Measurements from ENCODE around the gene RAB11FIP3.

DNA sequence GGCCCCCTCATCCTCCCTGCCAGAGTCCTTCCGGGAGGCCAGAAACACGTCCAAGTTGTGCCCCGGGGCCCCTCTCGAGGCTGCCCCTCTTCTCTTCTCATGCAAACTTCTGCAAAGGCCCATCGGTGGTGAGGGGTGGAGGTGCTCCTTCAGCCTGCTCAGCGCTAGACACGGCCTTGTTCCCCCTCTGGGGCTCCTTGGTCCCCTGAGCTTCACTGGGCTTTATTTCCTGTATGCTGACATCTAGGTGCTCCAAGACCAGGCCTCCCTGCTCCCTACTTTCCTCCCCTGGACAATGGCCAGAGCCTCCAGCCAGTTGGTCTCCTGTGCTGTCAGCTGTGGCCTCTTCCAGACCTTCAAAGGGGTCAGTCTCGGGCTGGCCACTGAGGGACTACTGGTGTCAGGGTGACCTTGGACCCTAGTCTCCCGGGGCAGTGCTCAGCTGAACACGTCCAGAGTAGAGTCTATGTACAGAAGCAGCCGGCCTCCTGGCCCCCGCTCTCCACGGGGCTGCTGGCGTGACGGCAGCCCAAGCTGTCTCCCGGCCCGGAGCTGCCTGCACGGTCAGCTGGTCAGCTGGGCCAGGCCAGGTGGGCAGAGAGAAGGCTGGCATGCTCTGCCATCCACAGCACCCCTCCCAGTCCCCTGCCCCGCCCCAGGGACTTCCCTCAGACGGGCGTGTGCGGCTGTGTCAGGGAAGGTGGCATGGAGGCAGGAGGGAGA lies 133.0 kb downstream of the RAB11FIP3 start:
- TF ChIP-seq, protein P1, sequence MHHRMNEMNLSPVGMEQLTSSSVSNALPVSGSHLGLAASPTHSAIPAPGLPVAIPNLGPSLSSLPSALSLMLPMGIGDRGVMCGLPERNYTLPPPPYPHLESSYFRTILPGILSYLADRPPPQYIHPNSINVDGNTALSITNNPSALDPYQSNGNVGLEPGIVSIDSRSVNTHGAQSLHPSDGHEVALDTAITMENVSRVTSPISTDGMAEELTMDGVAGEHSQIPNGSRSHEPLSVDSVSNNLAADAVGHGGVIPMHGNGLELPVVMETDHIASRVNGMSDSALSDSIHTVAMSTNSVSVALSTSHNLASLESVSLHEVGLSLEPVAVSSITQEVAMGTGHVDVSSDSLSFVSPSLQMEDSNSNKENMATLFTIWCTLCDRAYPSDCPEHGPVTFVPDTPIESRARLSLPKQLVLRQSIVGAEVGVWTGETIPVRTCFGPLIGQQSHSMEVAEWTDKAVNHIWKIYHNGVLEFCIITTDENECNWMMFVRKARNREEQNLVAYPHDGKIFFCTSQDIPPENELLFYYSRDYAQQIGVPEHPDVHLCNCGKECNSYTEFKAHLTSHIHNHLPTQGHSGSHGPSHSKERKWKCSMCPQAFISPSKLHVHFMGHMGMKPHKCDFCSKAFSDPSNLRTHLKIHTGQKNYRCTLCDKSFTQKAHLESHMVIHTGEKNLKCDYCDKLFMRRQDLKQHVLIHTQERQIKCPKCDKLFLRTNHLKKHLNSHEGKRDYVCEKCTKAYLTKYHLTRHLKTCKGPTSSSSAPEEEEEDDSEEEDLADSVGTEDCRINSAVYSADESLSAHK (CRISPR knock-in tag; IDR thresholded peaks at IDR 0.05; ENCODE audit: borderline replicate concordance): no peak
- TF ChIP-seq ZNF20 (CRISPR knock-in tag; IDR thresholded peaks at IDR 0.05) (no peak), ZNF333 (CRISPR knock-in tag; IDR thresholded peaks at IDR 0.05; ENCODE audit: borderline replicate concordance) (no peak), GZF1 (CRISPR knock-in tag; IDR thresholded peaks at IDR 0.05) (peak; percentile 66; the same call in 1 of the 2 replicates), POLR2AphosphoS5 (IDR thresholded peaks at IDR 0.05; ENCODE audit: low read depth, low read length) (0 out of 2 replicates have a peak, but pooled peaks have one; percentile 28), ZSCAN22 (CRISPR knock-in tag; IDR thresholded peaks at IDR 0.05) (no peak), KAT7 (CRISPR knock-in tag; IDR thresholded peaks at IDR 0.05; ENCODE audit: borderline replicate concordance) (no peak), HDAC2 (CRISPR knock-in tag; IDR thresholded peaks at IDR 0.05) (peak; percentile 91), BRD4 (CRISPR knock-in tag; IDR thresholded peaks at IDR 0.05) (no peak), SRF (IDR thresholded peaks at IDR 0.05; ENCODE audit: low read depth, low read length) (no peak)
- TF ChIP-seq, protein P2, sequence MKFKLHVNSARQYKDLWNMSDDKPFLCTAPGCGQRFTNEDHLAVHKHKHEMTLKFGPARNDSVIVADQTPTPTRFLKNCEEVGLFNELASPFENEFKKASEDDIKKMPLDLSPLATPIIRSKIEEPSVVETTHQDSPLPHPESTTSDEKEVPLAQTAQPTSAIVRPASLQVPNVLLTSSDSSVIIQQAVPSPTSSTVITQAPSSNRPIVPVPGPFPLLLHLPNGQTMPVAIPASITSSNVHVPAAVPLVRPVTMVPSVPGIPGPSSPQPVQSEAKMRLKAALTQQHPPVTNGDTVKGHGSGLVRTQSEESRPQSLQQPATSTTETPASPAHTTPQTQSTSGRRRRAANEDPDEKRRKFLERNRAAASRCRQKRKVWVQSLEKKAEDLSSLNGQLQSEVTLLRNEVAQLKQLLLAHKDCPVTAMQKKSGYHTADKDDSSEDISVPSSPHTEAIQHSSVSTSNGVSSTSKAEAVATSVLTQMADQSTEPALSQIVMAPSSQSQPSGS (CRISPR knock-in tag; IDR thresholded peaks at IDR 0.05): peak; percentile 49; the same call in 1 of the 2 replicates
- TF ChIP-seq, protein P3, sequence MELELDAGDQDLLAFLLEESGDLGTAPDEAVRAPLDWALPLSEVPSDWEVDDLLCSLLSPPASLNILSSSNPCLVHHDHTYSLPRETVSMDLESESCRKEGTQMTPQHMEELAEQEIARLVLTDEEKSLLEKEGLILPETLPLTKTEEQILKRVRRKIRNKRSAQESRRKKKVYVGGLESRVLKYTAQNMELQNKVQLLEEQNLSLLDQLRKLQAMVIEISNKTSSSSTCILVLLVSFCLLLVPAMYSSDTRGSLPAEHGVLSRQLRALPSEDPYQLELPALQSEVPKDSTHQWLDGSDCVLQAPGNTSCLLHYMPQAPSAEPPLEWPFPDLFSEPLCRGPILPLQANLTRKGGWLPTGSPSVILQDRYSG (CRISPR knock-in tag; IDR thresholded peaks at IDR 0.05): no peak
- TF ChIP-seq, protein P4, sequence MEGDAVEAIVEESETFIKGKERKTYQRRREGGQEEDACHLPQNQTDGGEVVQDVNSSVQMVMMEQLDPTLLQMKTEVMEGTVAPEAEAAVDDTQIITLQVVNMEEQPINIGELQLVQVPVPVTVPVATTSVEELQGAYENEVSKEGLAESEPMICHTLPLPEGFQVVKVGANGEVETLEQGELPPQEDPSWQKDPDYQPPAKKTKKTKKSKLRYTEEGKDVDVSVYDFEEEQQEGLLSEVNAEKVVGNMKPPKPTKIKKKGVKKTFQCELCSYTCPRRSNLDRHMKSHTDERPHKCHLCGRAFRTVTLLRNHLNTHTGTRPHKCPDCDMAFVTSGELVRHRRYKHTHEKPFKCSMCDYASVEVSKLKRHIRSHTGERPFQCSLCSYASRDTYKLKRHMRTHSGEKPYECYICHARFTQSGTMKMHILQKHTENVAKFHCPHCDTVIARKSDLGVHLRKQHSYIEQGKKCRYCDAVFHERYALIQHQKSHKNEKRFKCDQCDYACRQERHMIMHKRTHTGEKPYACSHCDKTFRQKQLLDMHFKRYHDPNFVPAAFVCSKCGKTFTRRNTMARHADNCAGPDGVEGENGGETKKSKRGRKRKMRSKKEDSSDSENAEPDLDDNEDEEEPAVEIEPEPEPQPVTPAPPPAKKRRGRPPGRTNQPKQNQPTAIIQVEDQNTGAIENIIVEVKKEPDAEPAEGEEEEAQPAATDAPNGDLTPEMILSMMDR (CRISPR knock-in tag; IDR thresholded peaks at IDR 0.05): no peak
